Thyroid gland (tissue), 4 donors: ENCODE data around the gene TAOK1.

Source experiments
- CTCF ChIP-seq, 6 experiments: fragments of 200-600 bp in 3 of 6; fragments of 450-650 bp in 3 of 6; sonication (generic) in 3 of 6; IDR thresholded peaks; one replicate each; pipeline ENCODE4 v1.5.1; 2016 to 2019; ENCODE audit warnings: antibody characterized with exemption in 6 of 6, mild to moderate bottlenecking in 2 of 6, inconsistent platforms in 1 of 6, moderate library complexity in 1 of 6
- POLR2A ChIP-seq, 2 donors: fragments of 450-650 bp; IDR thresholded peaks; one replicate each; pipeline ENCODE4 v1.6.1; 2017; ENCODE audit warnings: antibody characterized with exemption in 2 of 2, mild to moderate bottlenecking in 2 of 2, moderate library complexity in 1 of 2

GRCh38 chr17:29449865-29450671 lies 59.9 kb downstream of the TAOK1 start:
- TF ChIP-seq CTCF (IDR thresholded peaks at IDR 0.05), result no peak
- TF ChIP-seq POLR2A (IDR thresholded peaks at IDR 0.05), result no peak
